ENCODE results near the gene CTNNBL1.

CTNNBL1 gene

DNA sequence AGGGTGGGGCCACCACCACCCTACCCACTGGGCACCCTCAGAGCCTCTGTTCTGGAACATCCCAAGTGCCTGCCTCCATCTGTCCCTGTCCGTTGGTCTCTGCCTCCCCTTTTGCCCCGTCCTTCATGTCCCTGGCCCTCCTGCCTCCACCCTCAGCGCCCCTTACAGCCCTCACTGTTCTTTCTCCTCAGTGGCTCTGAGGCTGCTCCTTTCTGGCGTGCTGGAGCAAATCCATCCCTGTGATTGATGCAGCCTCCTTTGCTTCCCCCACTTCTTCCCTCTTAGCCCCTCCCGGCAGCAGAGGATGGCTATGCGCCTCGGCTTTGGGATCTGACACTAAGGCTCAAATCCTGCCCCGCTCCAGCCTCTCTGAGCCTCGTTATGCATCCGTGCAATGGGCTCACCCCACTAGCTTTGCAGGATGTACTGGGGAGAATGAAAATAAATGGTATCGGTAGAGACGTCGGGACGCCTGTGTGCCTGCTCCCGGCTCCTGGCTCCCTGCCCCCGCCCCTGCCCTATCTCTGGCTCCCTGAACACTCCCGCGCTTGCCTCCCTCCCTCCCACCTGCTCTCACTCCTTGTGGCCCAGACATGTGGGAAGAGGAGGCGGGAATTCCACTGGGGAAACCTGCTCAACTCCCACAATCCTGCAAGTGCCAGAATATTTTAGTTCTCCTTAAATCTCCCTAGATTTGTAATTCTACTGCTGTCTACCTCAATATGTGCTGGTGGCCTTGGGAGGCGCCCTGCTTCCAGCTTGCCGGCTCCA lies 222.2 kb downstream of the CTNNBL1 start:
- DNase-seq (ENCODE audit: low read depth in 2 of 2): no peak

- DNase-seq (ENCODE audit: low read depth in 2 of 2): no peak
Observed at GRCh38 chr20:37917461-37917860, 223.6 kb downstream of the CTNNBL1 start.

DNA sequence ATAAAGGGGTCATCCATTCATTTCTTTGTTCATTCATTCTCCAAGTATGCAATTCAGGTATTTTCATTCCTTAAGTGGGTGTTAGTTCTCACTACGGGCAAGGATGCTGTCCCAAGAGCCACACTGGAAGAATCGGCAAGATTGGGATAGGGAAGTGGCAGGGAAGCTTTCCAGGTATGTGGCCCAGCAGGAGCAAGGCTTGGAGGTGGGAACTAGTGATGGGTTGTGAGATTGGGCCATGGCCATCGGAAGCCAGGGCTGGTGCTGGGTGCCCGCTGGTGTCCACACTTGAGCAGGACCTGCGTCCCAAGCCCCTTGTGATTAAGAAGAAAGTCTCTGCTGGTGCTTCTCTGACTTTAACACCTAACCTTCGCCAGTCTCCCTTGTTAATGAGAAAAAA lies 224.2 kb downstream of the CTNNBL1 start:
- no peak for DNase-seq (ENCODE audit: low read depth in 2 of 2)

GRCh38 chr20:37919389-37920040 lies 225.7 kb downstream of the CTNNBL1 start:
- DNase-seq (ENCODE audit: low read depth in 2 of 2): no peak

DNA sequence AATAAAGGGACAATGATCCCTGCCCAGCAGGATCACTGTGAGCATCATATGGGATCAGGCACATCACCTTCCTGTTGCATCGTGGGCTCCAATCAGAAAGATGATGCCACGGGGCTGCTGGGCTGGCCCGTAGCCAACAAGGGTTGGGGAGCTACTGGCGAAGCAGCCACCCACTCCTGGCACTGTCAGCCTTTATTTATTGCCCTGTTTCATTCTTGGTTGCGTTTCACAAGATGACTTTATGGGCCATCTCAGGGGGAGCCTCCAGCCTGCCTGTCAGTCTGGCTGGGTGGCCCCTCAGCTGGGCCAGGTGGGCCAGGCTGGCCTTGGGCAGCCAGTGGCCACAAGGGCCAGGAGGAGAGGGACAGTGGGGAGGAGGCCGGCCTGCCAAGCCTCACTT lies 226.4 kb downstream of the CTNNBL1 start:
- no peak for DNase-seq (ENCODE audit: low read depth in 2 of 2)

- DNase-seq (ENCODE audit: low read depth in 2 of 2): no peak
Observed at GRCh38 chr20:37920679-37921322, 227.0 kb downstream of the CTNNBL1 start.

DNA sequence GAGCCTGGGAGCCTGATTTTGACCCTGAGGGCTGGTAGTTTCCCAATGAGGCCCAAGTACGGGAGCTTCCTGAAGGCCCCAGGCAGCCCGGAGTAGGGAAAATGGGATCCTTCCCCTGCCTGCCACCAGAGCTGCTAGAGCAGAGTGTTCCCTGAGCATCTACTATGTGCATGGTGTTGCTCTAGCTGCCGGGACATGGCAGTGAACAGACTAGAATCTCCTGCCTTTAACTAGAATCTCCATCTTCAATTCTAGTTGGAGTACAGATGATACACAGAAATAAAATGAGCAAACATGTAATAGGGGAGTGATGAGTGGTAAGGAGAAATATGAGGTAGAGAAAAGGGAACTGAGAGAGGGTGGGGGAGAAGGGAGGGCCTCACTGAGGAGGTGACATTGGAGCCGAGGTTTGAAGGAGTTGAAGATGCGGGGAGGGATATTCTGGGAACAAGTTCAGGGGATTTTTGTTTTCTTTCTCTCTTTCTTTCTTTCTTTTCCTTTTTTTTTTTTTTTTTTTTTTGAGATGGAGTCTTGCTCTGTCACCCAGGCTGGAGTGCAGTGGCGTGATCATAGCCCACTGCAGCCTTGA lies 227.6 kb downstream of the CTNNBL1 start:
- DNase-seq (ENCODE audit: low read depth in 2 of 2): no peak

All from stimulated activated CD4-positive, alpha-beta T cell treated with anti-CD3 and anti-CD28 coated beads, Interleukin-12 subunit alpha, Interleukin-12 subunit beta, amount 100 ng/mL, for 24 hours (primary cell).